Measurements from ENCODE around the gene FAM217B.
"Not testable (repeated sequence)": the region's sequence is repeated elsewhere in the genome, so short reads cannot be mapped to it uniquely, and the experiment has no call there.

FAM217B gene

DNA sequence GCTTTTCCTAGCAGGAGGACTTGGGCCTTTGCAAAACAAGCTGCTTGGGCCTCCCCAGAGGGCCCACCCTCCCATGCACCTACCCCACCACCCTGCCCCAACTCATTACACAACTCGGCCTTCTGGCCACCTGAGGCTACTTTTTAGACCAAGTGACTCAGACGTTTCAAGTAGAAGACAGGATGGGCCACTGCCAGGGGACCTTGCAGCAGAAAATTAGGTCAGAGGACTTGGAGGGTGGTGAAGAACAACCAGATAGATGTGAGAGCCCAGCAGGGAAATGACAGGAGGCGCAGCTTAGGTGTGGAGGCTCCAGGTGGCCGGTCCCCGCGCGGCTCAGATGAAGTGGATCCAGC lies 1.5 kb upstream of the FAM217B start:
- DNase-seq (ENCODE audit: low read depth in 1 of 2, low spot score in 1 of 2): no peak

DNA sequence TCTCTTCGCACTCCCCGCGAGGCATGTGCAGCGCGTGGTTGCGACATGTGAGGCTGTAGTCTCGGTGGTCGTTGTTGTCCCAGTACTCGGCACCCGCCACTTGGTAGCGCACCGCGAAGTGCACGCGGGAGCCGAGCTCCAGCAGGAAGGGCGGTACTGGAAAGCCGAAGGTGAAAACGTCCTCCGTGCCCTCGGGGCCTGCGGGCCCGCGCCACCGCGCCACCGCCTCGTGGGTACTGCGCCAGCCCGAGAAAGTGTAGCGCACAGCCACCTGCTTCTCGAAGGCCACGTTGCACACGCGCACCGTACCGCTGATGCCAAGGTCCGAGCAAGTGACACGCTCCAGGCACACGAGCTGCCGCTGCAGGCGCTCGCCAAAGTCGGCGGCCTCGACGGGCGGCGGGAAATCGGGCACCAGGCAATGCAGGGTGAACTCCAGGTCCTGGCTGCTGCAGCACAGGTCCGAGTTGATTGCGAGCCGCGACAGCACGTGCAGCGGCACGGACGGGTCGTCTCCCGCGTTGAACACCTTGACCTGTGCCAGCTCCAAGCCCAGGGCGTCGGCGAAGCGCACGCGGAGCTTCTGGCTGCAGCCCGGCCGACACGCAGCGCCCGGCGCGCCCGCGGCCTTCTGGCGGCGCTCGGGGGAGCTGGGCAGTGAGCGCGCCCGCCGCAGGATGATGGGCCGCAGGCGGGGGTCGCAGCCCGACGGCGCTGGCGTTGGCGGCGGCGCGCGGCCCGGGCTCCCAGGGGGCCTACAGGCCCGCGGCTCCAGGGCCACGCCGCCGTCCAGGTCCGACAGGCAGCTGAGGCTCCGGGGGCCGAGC lies 924 bp upstream of the FAM217B start:
- no peak for DNase-seq (ENCODE audit: low read depth in 1 of 2, low spot score in 1 of 2)

DNA sequence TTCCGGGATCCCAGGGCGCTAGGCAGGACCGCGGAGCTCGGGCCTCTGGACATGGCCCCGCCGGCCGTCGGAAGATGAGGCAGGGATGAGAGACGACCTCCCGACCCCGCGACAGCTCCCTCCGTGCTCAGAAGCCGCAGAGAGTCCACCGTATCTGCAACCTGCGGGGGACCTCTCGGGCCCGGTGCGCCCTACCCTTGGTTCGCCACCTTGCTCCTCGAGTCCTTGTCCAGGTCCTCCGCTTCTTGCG lies 385 bp upstream of the FAM217B start:
- DNase-seq (ENCODE audit: low read depth in 1 of 2, low spot score in 1 of 2): no peak

DNA sequence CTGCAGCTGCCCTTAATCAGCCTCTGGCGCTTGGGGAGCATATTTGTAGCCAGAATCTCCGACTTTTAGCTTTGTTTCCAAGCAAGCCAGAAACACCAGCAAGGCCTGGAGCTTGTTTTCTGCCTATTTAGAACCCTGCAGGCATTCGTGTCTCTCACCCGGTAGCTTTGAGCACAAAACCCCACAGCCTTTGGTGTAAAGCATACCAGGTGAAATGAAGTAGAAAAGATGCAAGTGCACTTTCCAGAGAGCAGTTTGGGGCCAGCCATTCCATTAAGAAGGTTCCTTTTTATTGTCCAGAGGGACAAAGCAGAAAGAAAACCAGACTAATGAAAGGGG lies 736 bp downstream of the FAM217B start:
- DNase-seq (ENCODE audit: low read depth in 1 of 2, low spot score in 1 of 2): no peak

DNA sequence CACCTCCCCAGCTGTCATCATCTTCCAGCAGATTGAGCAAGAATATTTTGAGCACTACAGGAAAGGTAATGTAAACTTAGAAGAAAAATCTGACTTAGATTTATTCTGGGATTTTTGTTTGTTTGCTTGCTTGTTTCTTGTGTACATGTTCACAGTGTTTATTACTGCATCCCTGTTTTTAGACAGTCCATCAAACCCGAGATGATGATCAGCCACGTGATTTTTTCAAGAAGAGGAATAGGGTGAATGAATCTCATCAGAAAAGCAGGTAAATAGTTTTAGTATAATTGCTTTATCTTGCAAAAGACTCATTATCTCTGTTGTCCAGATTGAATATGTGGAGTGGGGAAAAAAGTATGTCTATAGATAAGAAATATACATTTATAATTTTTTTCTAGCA lies 2.1 kb downstream of the FAM217B start:
- no peak for DNase-seq (ENCODE audit: low read depth in 1 of 2, low spot score in 1 of 2)

DNA sequence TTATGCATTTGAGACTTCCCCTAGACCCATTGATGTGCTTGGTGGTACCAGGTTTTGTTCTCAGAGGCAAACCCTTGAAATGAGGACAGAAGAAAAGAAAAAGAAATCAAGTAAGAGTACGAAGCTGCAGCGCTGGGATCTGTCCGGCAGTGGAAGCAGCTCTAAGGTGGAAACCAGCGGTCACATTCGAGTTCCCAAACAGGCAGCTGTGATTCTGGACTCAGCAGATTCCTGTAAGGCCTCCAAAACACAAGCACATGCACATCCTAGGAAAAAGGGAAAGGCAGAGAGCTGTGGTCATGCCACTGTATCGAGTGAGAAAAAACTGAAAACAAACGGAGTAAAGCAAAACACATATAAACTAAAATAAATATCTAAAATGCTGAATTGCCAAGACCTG lies 4.5 kb downstream of the FAM217B start:
- DNase-seq (ENCODE audit: low read depth in 1 of 2, low spot score in 1 of 2): no peak

DNA sequence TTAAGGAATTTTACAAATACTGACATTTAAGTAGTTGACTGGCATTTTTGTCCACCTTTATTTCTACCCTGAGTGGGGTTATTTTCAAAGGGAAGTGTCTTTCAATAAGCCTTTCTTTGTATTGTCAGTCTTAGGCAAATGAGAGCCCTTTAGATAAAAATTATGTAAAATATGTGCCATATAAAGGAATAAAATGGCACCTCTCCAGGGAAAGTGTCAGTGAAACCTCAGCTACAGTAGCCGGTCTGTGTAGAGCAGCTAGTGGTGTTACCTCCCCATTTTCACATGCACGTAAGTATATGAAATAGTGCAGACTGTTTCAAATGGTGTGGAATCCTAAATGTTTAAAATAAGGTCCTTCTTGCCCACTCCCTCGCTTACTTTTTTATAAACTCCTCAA lies 5.0 kb downstream of the FAM217B start:
- no peak for DNase-seq (ENCODE audit: low read depth in 1 of 2, low spot score in 1 of 2)

DNA sequence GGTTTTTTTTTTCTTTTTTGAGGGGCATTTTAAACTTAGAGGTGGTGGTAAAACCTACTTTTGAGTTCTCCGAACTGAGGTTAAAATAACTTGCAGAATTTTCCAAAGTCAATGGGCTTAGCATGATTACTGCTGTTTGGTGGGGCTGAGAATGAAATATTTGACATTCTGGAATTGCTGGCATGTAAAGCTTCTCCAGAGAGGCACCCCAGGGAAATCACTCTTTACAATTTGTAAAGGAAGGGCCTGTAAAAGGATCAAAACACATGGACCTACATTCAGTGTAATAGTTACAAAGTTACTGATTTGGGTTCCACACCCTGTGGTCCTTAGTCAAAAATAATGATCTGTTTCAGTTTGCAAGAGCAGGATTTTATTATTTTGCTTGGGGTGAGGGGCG lies 5.5 kb downstream of the FAM217B start:
- no peak for DNase-seq (ENCODE audit: low read depth in 1 of 2, low spot score in 1 of 2)

DNA sequence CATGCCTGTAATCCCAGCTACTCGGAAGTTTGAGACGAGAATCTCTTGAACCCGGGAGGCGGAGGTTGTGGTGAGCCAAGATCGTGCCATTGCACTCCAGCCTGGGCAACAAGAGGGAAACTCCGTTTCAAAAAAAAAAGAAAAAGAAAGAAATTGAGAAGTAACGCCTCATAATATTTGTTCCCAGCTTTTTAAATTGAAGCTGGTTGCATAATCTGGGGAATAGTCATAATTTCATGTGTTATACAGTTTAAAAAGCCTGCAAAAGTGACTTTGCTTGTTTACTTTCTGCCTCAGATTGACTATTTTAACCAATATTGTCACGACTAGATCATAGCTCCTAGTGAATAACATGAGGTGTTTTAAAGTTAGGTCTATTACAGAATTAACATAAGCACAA lies 7.2 kb downstream of the FAM217B start:
- no peak for DNase-seq (ENCODE audit: low read depth in 1 of 2, low spot score in 1 of 2)

DNA sequence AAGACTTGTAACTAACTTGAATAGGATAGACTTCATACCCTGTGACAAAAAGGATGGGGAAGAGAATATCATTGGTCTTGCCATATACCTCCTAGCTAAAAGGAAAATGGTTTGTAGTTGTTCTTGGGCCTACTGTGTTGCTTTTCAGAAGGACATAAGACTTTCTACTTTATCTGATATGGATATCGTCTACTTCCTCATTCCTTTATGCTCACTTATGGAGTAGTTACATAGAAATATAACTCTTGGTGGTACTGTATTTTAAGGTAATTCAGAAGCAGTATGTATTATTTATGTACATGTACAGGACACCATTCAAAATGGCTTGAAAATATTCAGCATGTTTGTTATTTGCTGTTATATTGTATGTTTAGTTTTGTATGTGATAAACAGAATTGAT lies 8.0 kb downstream of the FAM217B start:
- no peak for DNase-seq (ENCODE audit: low read depth in 1 of 2, low spot score in 1 of 2)

DNA sequence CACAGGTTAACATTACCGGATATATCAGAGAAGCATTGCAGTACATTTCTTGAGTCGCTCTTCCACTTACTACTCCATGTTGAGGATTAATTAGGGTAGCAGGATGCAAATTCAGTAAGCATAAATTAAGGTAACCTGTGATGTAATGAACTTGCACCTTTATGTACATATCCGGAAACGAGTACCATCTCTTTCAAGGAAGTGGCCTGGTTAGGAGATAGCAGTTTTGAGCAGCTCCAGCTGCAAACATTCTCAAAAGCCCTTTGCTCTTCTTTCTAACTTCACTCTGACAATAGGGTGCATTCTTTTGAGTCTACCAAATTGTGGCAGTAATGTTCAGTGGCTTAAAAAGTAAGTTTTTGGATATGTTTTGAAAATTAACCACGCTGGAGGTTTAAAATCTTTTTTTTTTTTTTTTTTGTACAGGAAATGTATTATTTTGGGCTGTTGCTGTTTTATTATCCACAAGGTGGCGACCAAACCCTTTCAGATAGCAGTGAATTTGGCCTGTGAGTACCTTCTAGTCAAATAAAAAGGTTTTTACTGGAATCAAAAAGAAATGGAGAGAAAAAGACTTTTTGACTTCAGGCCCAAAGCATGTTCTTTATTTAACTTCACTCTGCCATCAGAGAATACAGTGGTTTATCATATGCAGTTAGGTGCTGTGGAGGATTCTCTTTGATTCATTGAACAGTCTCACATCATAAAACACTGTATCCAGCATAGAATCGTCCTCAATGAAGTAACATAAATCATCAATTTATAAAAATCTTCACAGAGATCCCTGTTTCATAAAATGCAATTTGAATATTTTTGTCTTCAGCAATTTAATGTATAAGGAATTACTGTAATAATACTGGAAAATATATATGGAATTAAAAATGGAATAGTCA lies 8.9 kb downstream of the FAM217B start:
- no peak for DNase-seq (ENCODE audit: low read depth in 1 of 2, low spot score in 1 of 2)

DNA sequence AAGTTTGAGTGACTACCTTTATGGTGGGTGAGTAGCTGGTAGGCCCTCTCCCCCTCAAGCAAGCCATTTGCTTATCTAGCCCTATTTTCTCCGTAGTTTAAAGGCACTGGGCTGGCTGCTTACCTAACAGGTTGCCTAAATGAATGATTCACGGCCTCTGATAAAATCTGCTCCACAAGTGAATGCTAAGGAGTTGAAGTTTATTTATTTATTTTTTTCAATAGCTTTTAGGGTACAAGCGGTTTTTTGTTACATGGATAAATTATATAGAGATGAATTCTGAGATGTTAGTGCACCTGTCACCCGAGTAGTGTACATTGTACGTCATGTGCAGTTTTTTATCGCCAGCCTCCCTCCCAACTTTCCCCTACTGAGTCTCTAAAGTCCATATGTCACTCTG lies 9.7 kb downstream of the FAM217B start:
- DNase-seq (ENCODE audit: low read depth in 1 of 2, low spot score in 1 of 2): no peak

DNA sequence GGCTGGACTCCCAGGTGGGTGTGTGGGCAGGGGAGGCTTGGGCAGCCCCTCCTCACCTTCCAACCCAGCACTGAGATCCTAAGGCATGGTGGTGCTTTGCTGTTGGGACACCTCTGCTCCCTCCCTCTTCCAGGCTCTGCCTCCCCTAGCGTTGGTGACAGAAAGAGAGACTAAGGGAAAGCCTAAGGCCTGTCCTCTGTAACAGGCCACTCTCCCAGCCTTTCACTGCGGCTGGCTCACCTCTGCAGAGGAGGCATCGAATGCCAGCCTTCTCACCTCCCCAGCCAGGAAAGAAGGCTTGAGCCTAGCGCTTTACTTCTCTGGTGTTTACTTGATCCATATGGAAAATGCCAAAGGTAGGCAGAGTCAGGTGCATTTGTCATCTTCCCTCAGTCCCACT lies 14.5 kb downstream of the FAM217B start:
- no peak for DNase-seq (ENCODE audit: low read depth in 1 of 2, low spot score in 1 of 2)

DNA sequence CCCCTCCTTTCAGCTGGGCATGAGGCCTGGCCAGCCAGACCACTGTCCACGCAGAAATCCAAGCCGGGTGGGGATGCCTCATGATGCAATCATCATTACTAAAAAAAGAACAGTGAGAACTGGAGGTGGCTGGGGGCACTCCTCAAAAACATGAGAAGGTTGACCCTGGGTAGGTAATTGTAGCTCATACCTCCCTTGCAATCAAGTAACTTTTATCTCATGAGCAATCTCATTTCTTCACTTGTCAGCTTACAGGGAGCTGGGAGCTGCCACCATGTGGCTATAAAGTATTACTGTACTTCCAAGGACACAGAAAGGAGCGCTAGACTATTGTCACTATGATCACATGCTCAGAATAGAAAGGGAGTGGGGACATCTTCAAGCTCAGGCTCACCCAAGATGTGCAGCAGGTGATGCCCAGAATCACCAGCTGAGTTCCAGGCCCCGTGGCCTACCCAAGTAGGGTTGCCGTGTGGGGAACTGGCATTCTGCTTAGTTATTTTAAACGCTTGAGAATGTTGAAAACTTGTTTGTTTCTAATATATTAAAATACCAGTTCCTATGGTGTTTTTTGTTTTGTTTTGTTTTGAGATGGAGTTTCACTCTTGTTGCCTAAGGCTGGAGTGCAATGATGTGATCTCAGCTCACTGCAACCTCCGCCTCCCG lies 15.1 kb downstream of the FAM217B start:
- DNase-seq (ENCODE audit: low read depth in 1 of 2, low spot score in 1 of 2): no peak

DNA sequence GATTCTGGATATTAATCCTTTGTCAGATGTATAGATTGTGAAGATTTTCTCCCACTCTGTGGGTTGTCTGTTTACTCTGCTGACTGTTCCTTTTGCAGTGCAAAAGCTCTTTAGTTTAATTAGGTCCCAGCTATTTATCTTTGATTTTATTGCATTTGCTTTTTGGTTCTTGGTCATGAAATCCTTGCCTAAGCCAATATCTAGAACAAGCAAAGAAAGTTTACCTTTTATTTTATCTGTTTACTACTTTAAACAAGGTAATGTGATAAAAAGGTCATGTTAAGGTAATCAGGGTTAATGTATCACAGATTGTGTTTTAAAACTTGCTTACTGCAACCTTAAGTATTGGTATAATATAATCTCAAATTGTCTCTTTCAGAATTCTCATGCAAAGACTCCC lies 17.4 kb downstream of the FAM217B start:
- DNase-seq (ENCODE audit: low read depth in 1 of 2, low spot score in 1 of 2): not testable (repeated sequence)

DNA sequence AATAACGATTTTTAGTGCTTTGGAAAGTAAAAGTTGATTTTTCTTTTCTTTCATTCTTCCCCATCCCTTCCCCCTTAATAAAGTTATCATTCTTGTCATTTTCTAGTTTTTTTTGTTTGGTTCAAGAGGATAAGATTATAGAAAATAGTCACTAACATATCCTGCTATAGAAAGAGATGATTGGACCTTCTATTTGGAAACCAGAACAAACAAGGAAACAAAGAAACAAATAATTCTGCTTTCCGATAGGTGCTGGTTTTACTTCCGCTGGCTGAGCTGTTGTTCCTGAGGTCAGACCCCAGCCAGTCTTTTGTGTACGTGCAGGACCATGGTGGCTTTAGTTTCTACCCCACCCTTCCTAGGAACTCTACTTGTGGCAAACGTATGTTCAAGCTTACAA lies 17.9 kb downstream of the FAM217B start, which contains the start of gene CDH26:
Gene CDH26, plus strand, starts transcription at position 301 of the 400 bp plus-strand sequence. CDS start 304 bp downstream, outside the sequence.
- no peak for DNase-seq (ENCODE audit: low read depth in 1 of 2, low spot score in 1 of 2)

DNA sequence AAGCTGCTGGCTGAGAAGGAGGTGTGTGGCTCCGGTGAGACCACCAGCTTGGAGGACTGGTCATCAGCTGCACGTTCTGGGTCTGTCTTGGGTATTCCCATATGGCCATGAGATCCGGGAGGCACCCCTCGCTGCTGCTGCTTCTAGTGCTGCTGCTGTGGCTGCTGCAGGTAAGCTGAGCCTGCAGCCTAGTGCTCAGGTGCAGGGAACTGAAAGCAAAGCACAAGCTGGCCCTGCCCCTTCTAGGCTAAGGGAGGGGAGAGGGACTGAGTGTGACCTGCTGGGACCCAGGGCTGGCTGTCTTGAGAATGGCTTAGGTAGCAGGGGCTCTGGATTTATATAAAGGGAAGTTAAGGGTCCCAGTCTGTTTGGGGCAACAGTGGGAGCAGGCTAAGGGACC lies 18.4 kb downstream of the FAM217B start:
- no peak for DNase-seq (ENCODE audit: low read depth in 1 of 2, low spot score in 1 of 2)

DNA sequence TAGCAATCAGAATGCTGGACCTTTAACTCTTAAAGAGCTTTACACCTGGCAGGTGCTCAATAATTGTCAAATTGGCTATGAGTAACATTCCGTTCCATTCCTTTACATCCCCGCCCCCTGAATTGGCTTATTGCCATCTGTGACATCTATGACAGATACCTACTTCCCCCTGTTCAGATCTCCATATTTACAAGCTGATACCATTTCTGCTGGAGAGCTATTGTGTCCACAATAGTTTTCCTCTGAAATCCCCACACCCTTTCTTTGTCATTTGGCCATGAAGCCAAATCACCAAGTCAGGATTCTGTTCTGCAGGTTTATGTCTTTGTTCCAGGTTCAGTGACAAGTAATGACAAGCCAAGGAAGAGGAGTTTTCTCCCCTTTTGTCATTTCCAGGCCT lies 21.2 kb downstream of the FAM217B start:
- no peak for DNase-seq (ENCODE audit: low read depth in 1 of 2, low spot score in 1 of 2)

DNA sequence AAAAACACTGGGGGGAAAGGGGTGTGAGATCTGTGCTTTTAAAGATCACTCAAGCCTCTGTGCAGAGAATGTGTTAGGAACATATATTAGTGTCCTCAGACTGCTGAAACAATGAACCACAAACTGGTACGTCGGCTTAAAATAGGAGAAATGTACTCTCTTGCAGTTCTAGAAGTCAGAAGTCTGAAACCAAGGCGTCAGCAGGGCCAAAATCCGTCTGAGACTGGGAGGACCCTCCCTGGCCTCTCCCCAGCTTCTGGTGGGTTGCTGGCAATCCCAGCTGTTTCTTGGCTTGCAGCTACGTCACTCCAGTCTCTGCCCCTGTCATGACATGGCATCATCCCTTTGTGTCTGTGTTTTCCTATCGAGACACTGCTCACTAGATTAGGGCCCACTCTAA lies 22.0 kb downstream of the FAM217B start:
- DNase-seq (ENCODE audit: low read depth in 1 of 2, low spot score in 1 of 2): no peak

DNA sequence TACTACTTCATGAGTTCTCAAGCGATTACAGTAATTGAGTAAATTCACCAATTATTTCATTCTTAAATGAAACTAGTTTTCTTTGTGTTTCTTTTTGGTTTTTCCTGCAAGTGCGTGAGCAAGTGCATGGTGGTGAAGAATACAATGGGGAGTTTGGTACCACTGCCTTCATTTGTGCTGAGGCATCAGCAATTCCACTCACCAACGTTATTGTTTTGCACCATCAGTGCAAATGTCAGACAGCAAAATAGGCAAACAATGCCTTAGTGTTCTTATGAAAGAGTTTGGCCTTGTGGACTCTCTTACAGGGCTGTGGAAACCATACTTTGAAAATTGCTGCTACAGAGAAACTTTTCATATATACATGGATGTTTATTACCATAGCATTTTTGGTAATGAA lies 26.2 kb downstream of the FAM217B start:
- DNase-seq (ENCODE audit: low read depth in 1 of 2, low spot score in 1 of 2): no peak

DNA sequence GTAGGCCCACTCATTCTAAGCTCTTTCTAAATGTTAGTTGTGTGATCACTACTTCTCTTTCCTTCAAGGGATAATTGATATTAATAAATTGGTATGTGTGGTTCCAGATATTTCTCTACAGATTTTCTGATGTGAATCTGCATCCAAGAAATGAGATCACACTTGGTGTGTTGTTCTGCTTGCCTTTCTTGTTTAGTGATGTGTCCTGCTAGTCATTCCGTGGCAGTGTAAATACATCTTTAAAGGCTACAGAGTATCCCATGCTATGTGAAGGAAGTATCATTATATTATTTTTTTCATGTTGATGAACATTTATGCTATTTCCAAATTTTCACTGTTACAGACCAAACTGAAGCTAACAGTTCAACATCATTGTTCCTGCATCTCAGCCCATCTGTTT lies 31.2 kb downstream of the FAM217B start:
- no peak for DNase-seq (ENCODE audit: low read depth in 1 of 2, low spot score in 1 of 2)
